SK-N-SH (cell line): ENCODE measurements around the gene ORM1. TPM values are rescaled to one million over a fixed set of nuclear protein-coding genes. Genes with fewer than 3 reads are reported as not detected.

ENCODE experiments used
- CTCF ChIA-PET: fragments of 300-600, 350-600 bp; formaldehyde crosslinking; extraction: SDS; loops from one replicate; lab custom pipeline; 2021; lab: Yijun Ruan, JAX
- POLR2A ChIA-PET: fragments of 350-600 bp; sonication (Branson Sonifier 250); formaldehyde crosslinking; extraction: SDS; loops from one replicate; lab custom pipeline; 2020; ENCODE audit warnings: antibody characterized with exemption, inconsistent platforms; lab: Yijun Ruan, JAX
- DNase-seq: peaks from one replicate; pipeline ENCODE4 v3.0.0; 2012
- H2AFZ ChIP-seq: fragments of 200-600 bp; sonication (generic); 2 replicates; pipeline ENCODE4 v1.8.1; 2016; ENCODE audit warnings: antibody characterized with exemption, mild to moderate bottlenecking, low read depth
- H3F3A ChIP-seq: fragments of 200-600 bp; sonication (generic); replicated peaks from 2 replicates; pipeline ENCODE3; 2016; ENCODE audit warnings: antibody characterized with exemption, mild to moderate bottlenecking; ENCODE audit not compliant: insufficient read depth
- H3K27ac ChIP-seq, 2 experiments: fragments of 200-500 bp in 1 of 2; fragments of 200-600 bp in 1 of 2; sonication (Bioruptor generic) in 1 of 2; sonication (generic), shearing (Covaris generic) in 1 of 2; 2 replicates each; pipeline versions ENCODE4 v1.5.1 to v1.6.1; 2014 to 2016; ENCODE audit warnings: low read depth in 2 of 2, inconsistent platforms in 1 of 2, low read length in 1 of 2, mild to moderate bottlenecking in 1 of 2, mixed read lengths in 1 of 2
- H3K27me3 ChIP-seq: fragments of 200-600 bp; sonication (generic), shearing (Covaris generic); 2 replicates; pipeline ENCODE4 v1.6.1; 2016; ENCODE audit warnings: mixed run types; ENCODE audit not compliant: insufficient read depth
- H3K36me3 ChIP-seq, 2 experiments: fragments of 200-500 bp in 1 of 2; fragments of 200-600 bp in 1 of 2; sonication (Bioruptor generic) in 1 of 2; sonication (generic) in 1 of 2; replicated peaks in 1 of 2; 2 replicates each; pipeline versions ENCODE3 to v1.5.1; 2014 to 2016; ENCODE audit warnings: low read length in 1 of 2, mild to moderate bottlenecking in 1 of 2; ENCODE audit not compliant: insufficient read depth in 2 of 2, control insufficient read depth in 1 of 2
- H3K4me1 ChIP-seq, 2 experiments: fragments of 200-500 bp in 1 of 2; fragments of 200-600 bp in 1 of 2; sonication (Bioruptor generic) in 1 of 2; sonication (generic), shearing (Covaris generic) in 1 of 2; 2 replicates each; pipeline versions ENCODE4 v1.5.1 to v1.6.1; 2014 to 2016; ENCODE audit warnings: low read depth in 1 of 2, low read length in 1 of 2, mixed run types in 1 of 2; ENCODE audit not compliant: insufficient read depth in 2 of 2, control insufficient read depth in 1 of 2
- H3K4me2 ChIP-seq: fragments of 200-600 bp; sonication (generic), shearing (Covaris generic); 2 replicates; pipeline ENCODE4 v1.6.1; 2017; ENCODE audit warnings: mixed run types
- H3K4me3 ChIP-seq, 2 experiments: fragments of 200-500 bp in 1 of 2; fragments of 200-600 bp in 1 of 2; sonication (Bioruptor generic) in 1 of 2; sonication (generic), shearing (Covaris generic) in 1 of 2; 2 replicates each; pipeline versions ENCODE4 v1.5.1 to v1.8.1; 2014 to 2016; ENCODE audit warnings: low read depth in 2 of 2, inconsistent platforms in 1 of 2, low read length in 1 of 2, mild to moderate bottlenecking in 1 of 2, mixed read lengths in 1 of 2, moderate library complexity in 1 of 2
- H3K79me2 ChIP-seq: fragments of 200-600 bp; sonication (generic); 2 replicates; pipeline ENCODE4 v1.8.1; 2017; ENCODE audit warnings: mild to moderate bottlenecking; ENCODE audit not compliant: insufficient read depth
- H3K9ac ChIP-seq: fragments of 200-600 bp; sonication (generic); 2 replicates; pipeline ENCODE4 v1.6.1; 2017; ENCODE audit warnings: mixed run types
- H3K9me2 ChIP-seq: fragments of 200-600 bp; sonication (generic); 2 replicates; pipeline ENCODE4 v1.6.1; 2017; ENCODE audit warnings: mixed run types
- H3K9me3 ChIP-seq: fragments of 200-600 bp; sonication (generic); 2 replicates; pipeline ENCODE4 v1.6.1; 2017; ENCODE audit warnings: mixed run types, mild to moderate bottlenecking, moderate library complexity
- H4K20me1 ChIP-seq: fragments of 200-600 bp; sonication (generic); 2 replicates; pipeline ENCODE4 v1.6.1; 2017; ENCODE audit warnings: mild to moderate bottlenecking, mixed run types; ENCODE audit not compliant: insufficient read depth
- CHD2 ChIP-seq: fragments of 150-350 bp; IDR thresholded peaks from 2 replicates; pipeline ENCODE4 v1.6.1; 2018; ENCODE audit warnings: low read length; ENCODE audit not compliant: partially characterized antibody
- ELF1 ChIP-seq: IDR thresholded peaks from 2 replicates; pipeline ENCODE4 v1.4.0; 2012
- EP300 ChIP-seq, 2 experiments: IDR thresholded peaks; 2 replicates each; pipeline versions ENCODE4 v1.4.0 to v1.6.1; 2012; ENCODE audit warnings: borderline replicate concordance in 1 of 2, low read depth in 1 of 2, low read length in 1 of 2
- FOXJ3 ChIP-seq: sonication (generic); formaldehyde crosslinking; IDR thresholded peaks from 2 replicates; pipeline ENCODE4 v1.5.1; 2020; ENCODE audit warnings: mild to moderate bottlenecking, missing genetic modification reagents
- FOXM1 ChIP-seq: IDR thresholded peaks from 2 replicates; pipeline ENCODE4 v1.4.0; 2012; ENCODE audit warnings: low read depth, mild to moderate bottlenecking
- MXI1 ChIP-seq: IDR thresholded peaks from 2 replicates; pipeline ENCODE4 v1.6.1; 2012; ENCODE audit warnings: mild to moderate bottlenecking, low read depth, low read length, improper control_type of control experiment
- NFIC ChIP-seq: IDR thresholded peaks from 2 replicates; pipeline ENCODE4 v1.4.0; 2012; ENCODE audit warnings: borderline replicate concordance
- NRF1 ChIP-seq: IDR thresholded peaks from 2 replicates; pipeline ENCODE4 v1.6.1; 2012; ENCODE audit warnings: low read depth, mild to moderate bottlenecking, low read length
- RCOR1 ChIP-seq: fragments of 150-350 bp; IDR thresholded peaks from 2 replicates; pipeline ENCODE4 v1.6.1; 2017; ENCODE audit warnings: antibody characterized with exemption, low read length
- SIN3A ChIP-seq: IDR thresholded peaks from 2 replicates; pipeline ENCODE4 v1.6.1; 2012; ENCODE audit warnings: low read depth, mild to moderate bottlenecking, low read length, moderate library complexity, borderline replicate concordance
- SMC3 ChIP-seq: IDR thresholded peaks from 2 replicates; pipeline ENCODE4 v1.6.1; 2012; ENCODE audit warnings: low read depth, low read length, improper control_type of control experiment
- TAF1 ChIP-seq: IDR thresholded peaks from 2 replicates; pipeline ENCODE4 v1.6.1; 2012; ENCODE audit warnings: low read depth, mild to moderate bottlenecking, low read length, moderate library complexity, borderline replicate concordance
- TCF12 ChIP-seq: IDR thresholded peaks from 2 replicates; pipeline ENCODE4 v1.4.0; 2012
- WGBS: methylation state at CpG from one replicate; pipeline ENCODE4 v1.1.6; 2017; ENCODE audit warnings: low lambda C conversion rate; 5-methylcytosine and 5-hydroxymethylcytosine counted together
- polyA plus RNA-seq, 3 experiments: library from polyadenylated mRNA; depleted of rRNA; stranded (reverse); fragments of >200 nt; gene quantifications; 2 replicates each; pipeline ENCODE4 v1.2.3, GENCODE V29; 2012
- TF ChIP-seq, protein P1 (sequence below): IDR thresholded peaks from 2 replicates; pipeline ENCODE4 v1.4.0; 2012; ENCODE audit warnings: low read depth
- TF ChIP-seq, protein P2 (sequence below): IDR thresholded peaks from 2 replicates; pipeline ENCODE4 v1.4.0; 2012; ENCODE audit warnings: low read depth, borderline replicate concordance
- TF ChIP-seq, protein P3 (sequence below): fragments of 150-350 bp; IDR thresholded peaks from 2 replicates; pipeline ENCODE4 v1.6.1; 2016; ENCODE audit warnings: mild to moderate bottlenecking, low read depth, low read length

ORM1 gene
- polyA plus RNA-seq, 1 of the 3 experiments (the other 2 are of a cell fraction) = not detected

DNA sequence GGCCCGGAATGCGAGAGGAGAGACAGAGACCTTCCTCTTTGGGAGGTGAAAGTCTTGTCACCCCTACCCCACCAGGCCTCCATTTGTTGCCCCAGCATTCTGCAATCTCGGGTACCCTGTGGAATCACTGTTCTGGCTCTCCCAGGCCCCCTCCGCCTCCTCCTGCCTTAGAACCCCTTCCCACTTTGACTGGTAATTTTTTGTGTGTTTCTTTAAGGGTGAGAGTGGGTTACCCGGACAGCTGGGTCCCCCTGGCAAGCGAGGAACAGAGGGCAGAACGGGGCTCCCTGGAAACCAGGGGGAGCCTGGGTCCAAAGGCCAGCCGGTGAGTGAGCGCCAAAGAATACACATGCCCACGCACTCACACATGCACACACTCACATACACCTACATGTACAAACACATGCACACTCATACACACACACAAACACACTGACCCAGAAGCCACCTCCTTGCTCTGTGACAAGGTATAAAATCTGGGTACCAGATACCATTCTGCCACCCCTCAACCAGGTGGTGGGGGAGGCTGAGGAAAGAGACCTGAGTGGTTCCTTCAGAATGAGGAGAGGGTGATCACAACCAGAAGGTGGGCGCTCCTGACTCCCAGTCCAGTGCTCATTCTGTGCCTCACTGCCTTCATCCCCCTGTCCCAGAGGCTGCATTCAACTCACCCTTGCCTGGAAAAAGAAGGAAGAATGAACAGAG, 30.9 kb upstream of the ORM1 start:
- H4K20me1 ChIP-seq = no peaks in the 10 kb centered on the region
- 82% methylated on average over 11 of the region's 11 CpGs for WGBS
- ChIA-PET CTCF (interaction anchor here (0.6 to 17.8 kb wide), 33 partner anchors 15 to 1292 kb away, joined by 3 to 269 read pairs (median 8); partner anchors contain the start of genes AMBP, COL27A1 and KIF12), POLR2A (no interaction called here)
- H3K27ac ChIP-seq = no peak overlapping the region
- TF ChIP-seq FOXM1 (no peak), FOXJ3 (CRISPR knock-in tag) (no peak), SIN3A (no peak), MXI1 (no peak), EP300 (IDR thresholded peaks at IDR 0.05; ENCODE audit: borderline replicate concordance in 1 of 2, low read depth in 1 of 2, low read length in 1 of 2) (no peak), RCOR1 (no peak), TCF12 (no peak), CHD2 (no peak), NFIC (no peak)
- TF ChIP-seq, protein P1, sequence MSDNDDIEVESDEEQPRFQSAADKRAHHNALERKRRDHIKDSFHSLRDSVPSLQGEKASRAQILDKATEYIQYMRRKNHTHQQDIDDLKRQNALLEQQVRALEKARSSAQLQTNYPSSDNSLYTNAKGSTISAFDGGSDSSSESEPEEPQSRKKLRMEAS = no peak
- TF ChIP-seq, protein P2, sequence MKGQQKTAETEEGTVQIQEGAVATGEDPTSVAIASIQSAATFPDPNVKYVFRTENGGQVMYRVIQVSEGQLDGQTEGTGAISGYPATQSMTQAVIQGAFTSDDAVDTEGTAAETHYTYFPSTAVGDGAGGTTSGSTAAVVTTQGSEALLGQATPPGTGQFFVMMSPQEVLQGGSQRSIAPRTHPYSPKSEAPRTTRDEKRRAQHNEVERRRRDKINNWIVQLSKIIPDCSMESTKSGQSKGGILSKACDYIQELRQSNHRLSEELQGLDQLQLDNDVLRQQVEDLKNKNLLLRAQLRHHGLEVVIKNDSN = no peak
- H3K4me1 ChIP-seq = peaks cover 11 to 13% of the 10 kb centered on the region in 2 experiments; a peak in 1 of 4 replicates
- no peaks in the 10 kb centered on the region for H3K9me2 ChIP-seq
- H3K9me3 ChIP-seq = peaks cover 10% of the 10 kb centered on the region; the same call in 1 of the 2 replicates
- no peak overlapping the region for H3K9ac ChIP-seq
- no peak for DNase-seq
- H2AFZ ChIP-seq = no peak overlapping the region
- H3K4me2 ChIP-seq = no peak overlapping the region
- H3K4me3 ChIP-seq = no peak overlapping the region
- no peaks in the 10 kb centered on the region for H3K27me3 ChIP-seq
- peaks cover 7% of the 10 kb centered on the region for H3F3A ChIP-seq
- no peaks in the 10 kb centered on the region for H3K79me2 ChIP-seq
- H3K36me3 ChIP-seq = peaks cover 10 to 49% of the 10 kb centered on the region in 2 experiments

DNA sequence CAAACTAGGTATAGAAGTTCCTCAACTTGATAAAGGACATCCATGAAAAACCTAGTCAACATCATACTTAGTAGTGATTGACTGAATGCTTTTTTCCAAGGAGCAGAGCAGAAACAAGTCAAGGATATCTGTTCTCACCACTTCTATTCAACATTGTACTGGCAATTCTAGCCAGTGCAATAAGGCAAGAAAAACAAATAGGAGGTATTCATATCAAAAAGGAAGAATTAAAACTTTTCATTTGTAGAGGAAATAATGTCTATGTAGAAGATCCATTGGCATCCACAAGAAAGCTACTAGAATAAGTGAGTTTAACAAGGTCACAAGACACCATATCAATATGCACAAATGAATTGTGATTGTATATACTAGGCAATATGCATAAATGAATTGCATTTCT, 28.2 kb upstream of the ORM1 start:
- ChIA-PET CTCF (interaction anchor here (1.1 to 17.8 kb wide), 4 partner anchors 23 to 211 kb away, joined by 3 to 269 read pairs (median 68); no protein-coding TSS in a partner anchor), POLR2A (no interaction called here)
- Histone ChIP-seq H3K27ac (no peak overlapping the region), H3K4me2 (no peak overlapping the region)
- TF ChIP-seq TAF1 = no peak
- TF ChIP-seq, protein P3, sequence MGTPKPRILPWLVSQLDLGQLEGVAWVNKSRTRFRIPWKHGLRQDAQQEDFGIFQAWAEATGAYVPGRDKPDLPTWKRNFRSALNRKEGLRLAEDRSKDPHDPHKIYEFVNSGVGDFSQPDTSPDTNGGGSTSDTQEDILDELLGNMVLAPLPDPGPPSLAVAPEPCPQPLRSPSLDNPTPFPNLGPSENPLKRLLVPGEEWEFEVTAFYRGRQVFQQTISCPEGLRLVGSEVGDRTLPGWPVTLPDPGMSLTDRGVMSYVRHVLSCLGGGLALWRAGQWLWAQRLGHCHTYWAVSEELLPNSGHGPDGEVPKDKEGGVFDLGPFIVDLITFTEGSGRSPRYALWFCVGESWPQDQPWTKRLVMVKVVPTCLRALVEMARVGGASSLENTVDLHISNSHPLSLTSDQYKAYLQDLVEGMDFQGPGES = no peak
- no peak for TF ChIP-seq NRF1
- no peak for TF ChIP-seq ELF1
- TF ChIP-seq SMC3 = no peak
- TF ChIP-seq EP300 (IDR thresholded peaks at IDR 0.05; ENCODE audit: borderline replicate concordance in 1 of 2, low read depth in 1 of 2, low read length in 1 of 2) = no peak
- TF ChIP-seq, all 33 proteins: peak for 0
- Histone ChIP-seq H3K27me3 (no peaks in the 10 kb centered on the region), H2AFZ (no peak overlapping the region), H3K4me1 (no peaks in the 10 kb centered on the region), H3K9me2 (no peaks in the 10 kb centered on the region), H3K4me3 (no peak overlapping the region), H3K9me3 (peaks cover 10% of the 10 kb centered on the region; the same call in 1 of the 2 replicates), H3K9ac (no peak overlapping the region), H3K79me2 (no peaks in the 10 kb centered on the region), H3F3A (peaks cover 13% of the 10 kb centered on the region), H4K20me1 (no peaks in the 10 kb centered on the region), H3K36me3 (peaks cover 10 to 70% of the 10 kb centered on the region in 2 experiments)
- no peak for DNase-seq
